B cell (primary cell): ENCODE results near the gene EHD3.

Experiments
- CTCF ChIP-seq: fragments of 200-600 bp; IDR thresholded peaks from one replicate; pipeline ENCODE4 v1.8.0; 2022; ENCODE audit warnings: antibody characterized with exemption, mild to moderate bottlenecking
- EZH2 ChIP-seq: IDR thresholded peaks from 2 replicates; pipeline ENCODE4 v1.6.1; 2012; ENCODE audit warnings: borderline replicate concordance, low read depth, mild to moderate bottlenecking, moderate library complexity, low read length; ENCODE audit not compliant: insufficient read depth, poor library complexity, severe bottlenecking

- TF ChIP-seq CTCF (no peak), EZH2 (no peak)
Observed at GRCh38 chr2:31241625-31242270, 7.8 kb downstream of the EHD3 start.
